ENCODE measurements around the gene DYNC1I1. TPM values are rescaled to one million over a fixed set of nuclear protein-coding genes. Genes with fewer than 3 reads are reported as not detected.

The DYNC1I1 gene
- total RNA-seq, 2 experiments from 2014 or later: not detected

- H3K36me3 Mint-ChIP-seq (ENCODE audit: low read depth): no peaks in the 10 kb centered on the region
- no peak overlapping the region for H3K4me3 Mint-ChIP-seq
- no peak overlapping the region for H3K27ac Mint-ChIP-seq
- no peaks in the 10 kb centered on the region for H3K4me1 Mint-ChIP-seq (ENCODE audit: low read depth)
- DNase-seq (no peak), ATAC-seq (no peak)
- no peaks in the 10 kb centered on the region for H3K9me3 Mint-ChIP-seq
- no peak for TF ChIP-seq CTCF (IDR thresholded peaks at IDR 0.05)
- H3K27me3 Mint-ChIP-seq: peaks cover 14% of the 10 kb centered on the region
- CTCF ChIA-PET: interaction anchor here (0.8 to 3.0 kb wide), 14 partner anchors 12 to 1156 kb away, joined by 3 to 19 read pairs (median 4); no protein-coding TSS in a partner anchor
- POLR2A ChIA-PET: no interaction called here
- intact Hi-C loops (cut with micrococcal nuclease): loop anchor here (5.0 kb wide), 2 partner anchors 150 to 360 kb away; no protein-coding TSS in a partner anchor
Measured at GRCh38 chr7:95871896-95872295, 99.5 kb downstream of the DYNC1I1 start.

- Mint-ChIP-seq H3K27me3 (peaks cover 14% of the 10 kb centered on the region), H3K4me3 (no peak overlapping the region), H3K36me3 (ENCODE audit: low read depth) (no peaks in the 10 kb centered on the region), H3K4me1 (ENCODE audit: low read depth) (no peaks in the 10 kb centered on the region), H3K27ac (no peak overlapping the region), H3K9me3 (no peaks in the 10 kb centered on the region)
- no peak for TF ChIP-seq CTCF (IDR thresholded peaks at IDR 0.05)
- ChIA-PET POLR2A (no interaction called here), CTCF (interaction anchor here (0.7 to 1.5 kb wide), 3 partner anchors 12 to 363 kb away, joined by 3 to 5 read pairs (median 5); no protein-coding TSS in a partner anchor)
- DNase-seq: no peak
- intact Hi-C loops (cut with micrococcal nuclease): loop anchor here (5.0 kb wide), 2 partner anchors 152 to 362 kb away; no protein-coding TSS in a partner anchor
- no peak for ATAC-seq
Measured at GRCh38 chr7:95874129-95874528, 101.8 kb downstream of the DYNC1I1 start.

- ChIA-PET POLR2A (no interaction called here), CTCF (interaction anchor here (0.7 to 1.5 kb wide), 3 partner anchors 13 to 363 kb away, joined by 3 to 5 read pairs (median 5); no protein-coding TSS in a partner anchor)
- no peak for TF ChIP-seq CTCF (IDR thresholded peaks at IDR 0.05)
- ATAC-seq (no peak), DNase-seq (no peak)
- H3K27me3 Mint-ChIP-seq: peaks cover 14% of the 10 kb centered on the region
- no peak overlapping the region for H3K4me3 Mint-ChIP-seq
- no peaks in the 10 kb centered on the region for H3K4me1 Mint-ChIP-seq (ENCODE audit: low read depth)
- intact Hi-C loops (cut with micrococcal nuclease): loop anchor here (5.0 kb wide), 2 partner anchors 152 to 362 kb away; no protein-coding TSS in a partner anchor
- H3K27ac Mint-ChIP-seq: no peak overlapping the region
- no peaks in the 10 kb centered on the region for H3K36me3 Mint-ChIP-seq (ENCODE audit: low read depth)
- no peaks in the 10 kb centered on the region for H3K9me3 Mint-ChIP-seq
Measured at GRCh38 chr7:95874541-95875265, 102.3 kb downstream of the DYNC1I1 start.

- intact Hi-C loops (cut with micrococcal nuclease): no loop called here
- no peak for ATAC-seq
- CTCF ChIA-PET: no interaction called here
Measured at GRCh38 chr7:95875519-95875918, 103.2 kb downstream of the DYNC1I1 start.

More at GRCh38 chr7:95875519-95875918, 103.2 kb downstream of the DYNC1I1 start:
- Mint-ChIP-seq H3K4me1 (ENCODE audit: low read depth) (no peaks in the 10 kb centered on the region), H3K9me3 (no peaks in the 10 kb centered on the region), H3K27ac (no peak overlapping the region), H3K4me3 (no peak overlapping the region), H3K36me3 (ENCODE audit: low read depth) (no peaks in the 10 kb centered on the region), H3K27me3 (peaks cover 14% of the 10 kb centered on the region)
- POLR2A ChIA-PET: no interaction called here
- no peak for DNase-seq
- TF ChIP-seq CTCF (IDR thresholded peaks at IDR 0.05): no peak
